Measurements from ENCODE around the gene CDC42BPG.

CDC42BPG gene

DNA sequence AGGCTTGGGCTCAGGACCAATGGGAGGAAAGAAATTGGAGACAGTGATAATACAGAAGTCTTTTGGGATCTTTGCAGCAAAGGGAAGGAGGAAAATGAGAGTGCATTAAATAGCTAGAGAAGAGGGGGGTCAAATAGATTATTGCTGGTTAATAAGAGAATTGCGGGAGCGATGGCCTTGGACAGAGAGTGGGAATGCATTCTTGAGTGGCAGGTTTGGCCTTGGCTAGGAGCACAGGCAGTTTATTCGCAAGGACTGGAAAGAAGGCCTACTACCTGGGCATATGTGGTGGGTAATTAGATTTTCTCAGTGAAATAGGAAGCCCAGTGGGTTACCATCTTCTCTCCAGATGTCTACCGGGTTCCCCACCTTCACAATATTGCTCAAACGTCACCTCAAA is 30.6 kb downstream of the CDC42BPG start:
- Histone ChIP-seq H3K9me3 (ENCODE audit: control insufficient read depth, insufficient read depth, low read length) (no peaks in the 10 kb centered on the region), H3K4me1 (ENCODE audit: control insufficient read depth, insufficient read depth, low read length) (peaks cover 3% of the 10 kb centered on the region), H3K36me3 (ENCODE audit: control insufficient read depth, insufficient read depth, low read length) (no peaks in the 10 kb centered on the region), H3K27me3 (ENCODE audit: control insufficient read depth, insufficient read depth, low read length) (no peaks in the 10 kb centered on the region), H3K4me3 (ENCODE audit: low read depth, low read length) (no peak overlapping the region), H3K9ac (ENCODE audit: low read depth, low read length) (no peak overlapping the region)

GRCh38 chr11:64810891-64811272 is 33.6 kb downstream of the CDC42BPG start:
- H3K4me3 ChIP-seq (ENCODE audit: low read depth, low read length), result peak overlapping the region; percentile 53
- no peaks in the 10 kb centered on the region for H3K27me3 ChIP-seq (ENCODE audit: control insufficient read depth, insufficient read depth, low read length)
- H3K9me3 ChIP-seq (ENCODE audit: control insufficient read depth, insufficient read depth, low read length), result no peaks in the 10 kb centered on the region
- peaks cover 17% of the 10 kb centered on the region for H3K36me3 ChIP-seq (ENCODE audit: control insufficient read depth, insufficient read depth, low read length)
- peaks cover 3% of the 10 kb centered on the region for H3K4me1 ChIP-seq (ENCODE audit: control insufficient read depth, insufficient read depth, low read length)
- no peak overlapping the region for H3K9ac ChIP-seq (ENCODE audit: low read depth, low read length)

DNA sequence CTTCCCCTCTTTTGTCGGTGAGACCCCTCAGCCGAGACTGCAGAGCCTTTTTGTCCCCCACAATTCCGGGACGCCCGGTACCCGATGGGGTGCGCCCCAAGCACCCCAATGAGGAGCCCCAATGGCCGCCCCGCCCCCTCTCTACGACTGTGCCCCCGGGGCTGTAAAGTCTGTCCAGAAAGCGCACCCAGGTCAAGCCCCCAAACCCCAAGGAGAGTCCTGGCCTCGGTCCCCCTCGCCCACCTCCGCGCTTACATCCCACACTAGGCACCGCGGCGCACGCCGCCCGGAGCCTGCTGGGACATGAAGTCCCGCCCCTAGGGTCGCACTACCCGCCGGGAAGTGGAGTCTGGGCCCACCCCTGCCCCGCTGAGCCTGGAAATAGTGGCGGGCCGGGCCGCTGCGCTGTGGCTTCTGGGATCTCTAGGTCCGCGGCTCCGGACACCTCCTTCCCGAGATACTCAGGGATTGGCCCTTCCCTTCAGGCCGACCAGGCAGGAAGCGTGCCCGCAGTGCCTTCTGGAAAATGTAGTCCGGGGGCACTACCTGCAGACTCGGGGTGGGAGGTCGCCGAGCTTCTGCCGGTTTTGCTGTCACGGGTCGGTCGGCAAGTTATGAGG is 34.1 kb downstream of the CDC42BPG start, which contains the start of gene MEN1:
Gene MEN1, minus strand, starts transcription at position 281 of the 620 bp plus-strand sequence. CDS start 442 bp downstream, outside the sequence.
- H3K4me1 ChIP-seq (ENCODE audit: control insufficient read depth, insufficient read depth, low read length), result peaks cover 3% of the 10 kb centered on the region
- H3K9ac ChIP-seq (ENCODE audit: low read depth, low read length), result peak within 1 kb of the TSS; percentile 47
- H3K4me3 ChIP-seq (ENCODE audit: low read depth, low read length), result peak within 1 kb of the TSS; percentile 70
- H3K36me3 ChIP-seq (ENCODE audit: control insufficient read depth, insufficient read depth, low read length), result peaks cover 21% of the 10 kb centered on the region
- no peaks in the 10 kb centered on the region for H3K9me3 ChIP-seq (ENCODE audit: control insufficient read depth, insufficient read depth, low read length)
- no peaks in the 10 kb centered on the region for H3K27me3 ChIP-seq (ENCODE audit: control insufficient read depth, insufficient read depth, low read length)

DNA sequence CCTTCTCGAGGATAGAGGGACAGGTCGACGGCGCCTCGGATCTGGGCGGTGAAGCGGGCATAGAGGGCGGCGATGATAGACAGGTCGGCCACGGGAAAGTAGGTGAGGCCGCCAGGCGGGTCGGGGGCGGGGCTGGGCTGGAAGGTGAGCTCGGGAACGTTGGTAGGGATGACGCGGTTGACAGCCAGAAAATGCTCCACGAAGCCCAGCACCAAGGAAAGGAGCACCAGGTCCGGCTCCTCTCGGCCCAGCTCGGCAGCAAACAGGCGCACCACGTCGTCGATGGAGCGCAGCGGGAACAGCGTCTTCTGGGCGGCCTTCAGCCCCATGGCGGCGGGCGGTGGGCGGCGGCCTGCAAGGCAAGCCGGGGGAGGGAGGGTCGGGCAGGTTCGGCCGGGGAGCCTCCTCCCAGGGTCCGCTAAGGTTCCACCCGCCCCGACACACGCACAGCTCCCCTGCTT is 34.6 kb downstream of the CDC42BPG start:
- H3K9me3 ChIP-seq (ENCODE audit: control insufficient read depth, insufficient read depth, low read length), result no peaks in the 10 kb centered on the region
- H3K4me1 ChIP-seq (ENCODE audit: control insufficient read depth, insufficient read depth, low read length), result peaks cover 3% of the 10 kb centered on the region
- peaks cover 27% of the 10 kb centered on the region for H3K36me3 ChIP-seq (ENCODE audit: control insufficient read depth, insufficient read depth, low read length)
- H3K4me3 ChIP-seq (ENCODE audit: low read depth, low read length), result peak overlapping the region; percentile 70
- peak overlapping the region; percentile 47 for H3K9ac ChIP-seq (ENCODE audit: low read depth, low read length)
- H3K27me3 ChIP-seq (ENCODE audit: control insufficient read depth, insufficient read depth, low read length), result no peaks in the 10 kb centered on the region

- no peak overlapping the region for H3K9ac ChIP-seq (ENCODE audit: low read depth, low read length)
- no peaks in the 10 kb centered on the region for H3K27me3 ChIP-seq (ENCODE audit: control insufficient read depth, insufficient read depth, low read length)
- H3K36me3 ChIP-seq (ENCODE audit: control insufficient read depth, insufficient read depth, low read length), result peaks cover 30% of the 10 kb centered on the region
- H3K9me3 ChIP-seq (ENCODE audit: control insufficient read depth, insufficient read depth, low read length), result no peaks in the 10 kb centered on the region
- peaks cover 6% of the 10 kb centered on the region for H3K4me1 ChIP-seq (ENCODE audit: control insufficient read depth, insufficient read depth, low read length)
- H3K4me3 ChIP-seq (ENCODE audit: low read depth, low read length), result no peak overlapping the region
Observed at GRCh38 chr11:64805481-64805880, 39.0 kb downstream of the CDC42BPG start.

DNA sequence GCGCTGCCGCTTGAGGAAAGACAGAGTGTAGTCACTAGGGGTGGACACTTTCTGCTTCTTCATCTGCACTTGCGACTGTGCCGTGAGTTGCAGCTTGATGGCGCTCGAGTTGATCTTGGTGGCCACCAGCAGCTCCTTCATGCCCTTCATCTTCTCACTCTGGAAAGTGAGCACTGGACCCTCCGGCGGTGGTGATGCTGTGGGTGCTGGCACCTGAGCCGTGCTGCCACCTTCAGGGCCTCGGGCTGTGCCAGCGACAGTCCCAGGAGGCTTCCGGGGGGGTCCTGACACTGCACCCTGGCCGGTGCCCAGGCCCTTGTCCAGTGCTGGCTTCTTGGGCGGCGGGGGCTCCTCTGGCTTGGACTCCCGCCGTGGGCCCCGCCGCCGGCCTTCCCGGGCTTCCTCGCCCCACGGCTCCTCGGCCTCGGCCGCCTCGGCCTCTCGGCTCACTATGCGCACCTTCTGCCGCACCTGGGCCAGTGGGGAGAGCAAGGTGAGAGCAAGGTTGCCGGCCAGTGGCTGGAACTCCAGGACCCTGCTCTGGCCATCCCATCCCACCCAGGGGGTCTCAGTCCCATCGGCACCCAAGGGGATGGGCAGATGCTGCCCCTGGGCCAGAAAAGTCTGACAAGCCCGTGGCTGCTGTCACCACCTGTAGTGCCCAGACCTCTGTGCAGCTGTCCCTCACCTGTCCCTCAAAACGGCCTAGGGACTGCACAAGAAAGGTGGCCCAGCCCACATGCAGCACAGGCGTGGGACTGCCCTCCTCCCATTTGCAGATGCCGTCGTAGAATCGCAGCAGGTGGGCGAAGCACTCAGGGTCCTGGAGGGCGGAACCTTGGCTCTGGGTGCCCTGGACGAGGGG is 39.9 kb downstream of the CDC42BPG start:
- H3K36me3 ChIP-seq (ENCODE audit: control insufficient read depth, insufficient read depth, low read length), result peaks cover 30% of the 10 kb centered on the region
- no peaks in the 10 kb centered on the region for H3K27me3 ChIP-seq (ENCODE audit: control insufficient read depth, insufficient read depth, low read length)
- H3K9ac ChIP-seq (ENCODE audit: low read depth, low read length), result no peak overlapping the region

GRCh38 chr11:64803846-64804345 is 40.6 kb downstream of the CDC42BPG start:
- peaks cover 30% of the 10 kb centered on the region for H3K36me3 ChIP-seq (ENCODE audit: control insufficient read depth, insufficient read depth, low read length)
- H3K9me3 ChIP-seq (ENCODE audit: control insufficient read depth, insufficient read depth, low read length), result no peaks in the 10 kb centered on the region
- H3K4me1 ChIP-seq (ENCODE audit: control insufficient read depth, insufficient read depth, low read length), result peaks cover 3% of the 10 kb centered on the region
- peak overlapping the region; percentile 50 for H3K9ac ChIP-seq (ENCODE audit: low read depth, low read length)
- H3K4me3 ChIP-seq (ENCODE audit: low read depth, low read length), result peak overlapping the region; percentile 71
- H3K27me3 ChIP-seq (ENCODE audit: control insufficient read depth, insufficient read depth, low read length), result no peaks in the 10 kb centered on the region

More for the DNA sequence above, 39.9 kb downstream of the CDC42BPG start:
- no peaks in the 10 kb centered on the region for H3K9me3 ChIP-seq (ENCODE audit: control insufficient read depth, insufficient read depth, low read length)
- H3K4me1 ChIP-seq (ENCODE audit: control insufficient read depth, insufficient read depth, low read length), result peaks cover 6% of the 10 kb centered on the region
- H3K4me3 ChIP-seq (ENCODE audit: low read depth, low read length), result peak overlapping the region; percentile 71

- peaks cover 30% of the 10 kb centered on the region for H3K36me3 ChIP-seq (ENCODE audit: control insufficient read depth, insufficient read depth, low read length)
- no peaks in the 10 kb centered on the region for H3K27me3 ChIP-seq (ENCODE audit: control insufficient read depth, insufficient read depth, low read length)
- H3K9ac ChIP-seq (ENCODE audit: low read depth, low read length), result peak within 1 kb of the TSS; percentile 50
- peaks cover 3% of the 10 kb centered on the region for H3K4me1 ChIP-seq (ENCODE audit: control insufficient read depth, insufficient read depth, low read length)
- H3K9me3 ChIP-seq (ENCODE audit: control insufficient read depth, insufficient read depth, low read length), result no peaks in the 10 kb centered on the region
- H3K4me3 ChIP-seq (ENCODE audit: low read depth, low read length), result peak within 1 kb of the TSS; percentile 71
Observed at GRCh38 chr11:64803158-64803845, 41.2 kb downstream of the CDC42BPG start, which contains the start of gene MAP4K2. Gene MAP4K2 (minus strand): TSS chr11:64803214. CDS start chr11:64803149, 65 bp downstream.

GRCh38 chr11:64802370-64803157 is 41.9 kb downstream of the CDC42BPG start:
- H3K4me1 ChIP-seq (ENCODE audit: control insufficient read depth, insufficient read depth, low read length), result peaks cover 3% of the 10 kb centered on the region
- no peaks in the 10 kb centered on the region for H3K9me3 ChIP-seq (ENCODE audit: control insufficient read depth, insufficient read depth, low read length)
- no peaks in the 10 kb centered on the region for H3K27me3 ChIP-seq (ENCODE audit: control insufficient read depth, insufficient read depth, low read length)
- peaks cover 27% of the 10 kb centered on the region for H3K36me3 ChIP-seq (ENCODE audit: control insufficient read depth, insufficient read depth, low read length)
- no peak overlapping the region for H3K9ac ChIP-seq (ENCODE audit: low read depth, low read length)
- H3K4me3 ChIP-seq (ENCODE audit: low read depth, low read length), result peak overlapping the region; percentile 56

DNA sequence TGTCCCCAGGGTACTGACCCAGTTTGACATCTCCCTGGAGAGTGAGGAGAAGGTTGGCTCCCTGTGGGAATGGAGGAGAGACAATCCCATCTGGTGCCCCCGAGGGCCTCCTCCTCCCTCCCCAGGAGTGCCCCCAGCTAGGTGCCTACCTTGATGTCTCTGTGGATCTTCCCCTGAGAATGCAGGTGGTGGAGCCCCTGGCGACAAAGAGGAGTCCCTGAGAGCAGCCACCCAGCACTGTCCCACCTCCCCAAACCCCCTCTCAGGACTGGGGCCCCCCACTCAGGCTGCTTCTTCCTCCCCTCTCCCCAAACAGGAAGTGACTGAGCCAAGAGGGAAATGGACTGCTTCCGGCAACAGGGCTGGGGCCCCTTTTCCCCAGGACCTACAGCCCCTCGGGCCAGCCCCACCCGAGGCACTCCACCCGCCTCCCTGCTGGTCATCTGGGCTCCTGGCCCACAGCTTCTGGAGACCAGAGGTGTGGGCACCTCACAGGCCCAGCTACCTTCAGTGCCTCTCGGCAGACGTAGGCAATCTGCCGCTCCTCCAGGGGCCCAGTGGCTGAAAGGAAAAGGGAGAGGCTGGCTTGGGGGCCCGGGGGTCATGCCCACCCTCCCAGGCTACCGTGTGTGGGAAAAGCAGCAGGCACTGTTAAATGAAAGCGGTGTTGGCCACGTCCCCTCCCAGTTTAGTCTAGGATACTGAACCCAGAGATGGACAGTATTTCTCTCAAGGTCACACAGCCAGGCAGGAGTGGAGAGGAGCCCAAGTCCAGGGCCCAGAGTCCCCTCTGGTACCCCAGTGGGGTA is 42.7 kb downstream of the CDC42BPG start:
- H3K4me3 ChIP-seq (ENCODE audit: low read depth, low read length), result no peak overlapping the region
- peaks cover 3% of the 10 kb centered on the region for H3K4me1 ChIP-seq (ENCODE audit: control insufficient read depth, insufficient read depth, low read length)
- H3K9me3 ChIP-seq (ENCODE audit: control insufficient read depth, insufficient read depth, low read length), result no peaks in the 10 kb centered on the region
- H3K27me3 ChIP-seq (ENCODE audit: control insufficient read depth, insufficient read depth, low read length), result no peaks in the 10 kb centered on the region
- peaks cover 21% of the 10 kb centered on the region for H3K36me3 ChIP-seq (ENCODE audit: control insufficient read depth, insufficient read depth, low read length)
- no peak overlapping the region for H3K9ac ChIP-seq (ENCODE audit: low read depth, low read length)

Data from iPS-15b (cell line).